Activated CD8-positive, alpha-beta memory T cell treated with anti-CD3 and anti-CD28 coated beads, Interleukin-2, amount 50 U/mL, for 1 hour (primary cell): ENCODE results near the gene PCGF6.
A peak's percentile ranks its signal among the peaks of the same experiment; 100 is the strongest.
"Not testable (repeated sequence)": the region's sequence is repeated elsewhere in the genome, so short reads cannot be mapped to it uniquely, and the experiment has no call there.

Source experiments
- DNase-seq: peaks from one replicate; pipeline ENCODE4 v3.0.0-alpha.2; 2020; ENCODE audit errors: extremely low read depth

PCGF6 gene, protein sequence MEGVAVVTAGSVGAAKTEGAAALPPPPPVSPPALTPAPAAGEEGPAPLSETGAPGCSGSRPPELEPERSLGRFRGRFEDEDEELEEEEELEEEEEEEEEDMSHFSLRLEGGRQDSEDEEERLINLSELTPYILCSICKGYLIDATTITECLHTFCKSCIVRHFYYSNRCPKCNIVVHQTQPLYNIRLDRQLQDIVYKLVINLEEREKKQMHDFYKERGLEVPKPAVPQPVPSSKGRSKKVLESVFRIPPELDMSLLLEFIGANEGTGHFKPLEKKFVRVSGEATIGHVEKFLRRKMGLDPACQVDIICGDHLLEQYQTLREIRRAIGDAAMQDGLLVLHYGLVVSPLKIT

DNA sequence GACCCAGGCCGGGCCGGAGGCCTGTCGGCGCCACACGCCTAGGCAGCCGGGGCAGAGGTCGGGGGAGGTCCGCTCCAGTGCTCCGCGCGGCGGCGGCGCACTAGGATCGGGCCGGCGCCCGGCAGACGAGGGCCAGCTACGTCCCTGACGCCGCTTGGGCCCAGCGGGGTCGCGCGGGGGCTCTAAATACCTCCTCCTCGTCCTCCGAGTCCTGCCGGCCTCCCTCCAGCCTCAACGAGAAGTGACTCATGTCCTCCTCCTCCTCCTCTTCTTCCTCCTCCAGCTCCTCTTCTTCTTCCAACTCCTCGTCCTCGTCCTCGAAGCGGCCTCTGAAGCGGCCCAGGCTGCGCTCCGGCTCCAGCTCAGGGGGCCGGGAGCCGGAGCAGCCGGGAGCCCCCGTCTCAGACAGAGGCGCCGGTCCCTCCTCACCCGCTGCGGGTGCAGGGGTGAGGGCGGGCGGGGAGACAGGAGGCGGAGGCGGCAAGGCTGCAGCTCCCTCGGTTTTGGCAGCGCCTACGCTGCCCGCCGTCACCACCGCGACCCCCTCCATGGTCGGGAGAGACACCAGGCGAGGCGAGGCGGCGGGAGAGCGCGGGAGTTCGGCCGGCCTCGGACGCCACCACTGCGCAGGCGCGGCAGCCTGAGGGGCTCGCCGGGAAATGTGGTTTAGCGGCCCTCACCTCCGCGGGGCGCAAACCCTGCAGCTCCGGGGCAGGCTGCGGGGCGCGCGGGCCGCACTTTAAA, at the start of gene PCGF6:
TSS of gene PCGF6 (minus strand) at position 624 of the 744 bp plus-strand sequence. CDS start at position 550, 74 bp downstream.
- DNase-seq, result no peak

- no peak for DNase-seq
These were observed 46.4 kb upstream of the PCGF6 start for GRCh38 chr10:103397191-103397825.

DNA sequence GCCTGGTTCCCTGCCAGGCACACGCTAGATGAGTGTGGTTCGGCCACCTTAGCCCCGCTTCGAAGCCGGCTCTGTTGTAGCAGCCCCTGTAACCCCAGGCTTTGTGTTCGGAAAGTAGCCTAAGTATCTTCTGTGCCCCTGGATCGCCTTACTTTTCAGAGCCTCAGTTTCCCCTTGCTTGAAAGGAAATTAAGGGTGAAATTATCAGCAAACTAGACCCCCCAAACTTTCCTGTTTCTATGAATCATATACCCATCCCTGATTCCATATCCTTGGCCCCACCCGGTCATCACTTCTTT, 45.8 kb upstream of the PCGF6 start:
- DNase-seq, result no peak

GRCh38 chr10:103396067-103396788, 45.3 kb upstream of the PCGF6 start, which contains the start of the genes ATP5MK and PDCD11:
Gene ATP5MK (minus strand): TSS chr10:103396475. CDS start chr10:103392457, 4,018 bp downstream.
Gene PDCD11 (plus strand): TSS chr10:103396626. CDS start chr10:103398427, 1,801 bp downstream.
- DNase-seq, result peak; percentile 84

DNA sequence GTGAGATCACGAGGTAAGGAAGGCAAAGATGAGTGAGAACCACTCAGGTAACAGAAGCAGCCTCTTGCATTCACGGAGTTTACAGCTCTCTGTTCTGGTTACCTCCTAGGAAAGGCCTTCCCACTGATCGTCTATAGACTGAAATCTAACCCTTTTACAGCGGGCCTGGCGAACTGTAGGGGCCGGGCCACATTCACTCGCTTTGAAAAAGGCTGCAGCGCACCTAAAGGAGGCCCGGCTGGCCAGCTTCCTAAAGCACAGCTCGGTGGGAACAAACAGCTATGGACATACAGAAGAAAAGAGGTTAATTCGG, 44.8 kb upstream of the PCGF6 start:
- DNase-seq, result no peak

DNA sequence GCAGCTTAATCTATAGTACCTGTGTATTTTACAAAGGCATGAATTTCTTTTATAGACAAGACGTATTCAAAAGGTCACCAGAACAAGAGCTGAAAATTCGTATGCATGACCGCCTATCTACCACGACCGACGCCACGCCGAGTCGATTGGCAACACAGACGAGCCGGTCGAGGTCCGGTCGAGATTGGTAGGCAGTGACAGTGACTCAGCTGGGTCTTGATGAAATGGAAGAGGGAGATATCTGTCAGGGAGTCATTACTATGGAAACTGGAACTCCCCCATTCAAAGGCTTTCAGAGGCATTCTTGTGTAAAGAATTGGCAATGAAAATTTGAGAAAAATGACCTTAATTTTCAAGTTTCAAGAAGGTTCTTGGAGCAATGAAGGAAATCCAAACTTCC, 43.2 kb upstream of the PCGF6 start:
- DNase-seq, result no peak

DNA sequence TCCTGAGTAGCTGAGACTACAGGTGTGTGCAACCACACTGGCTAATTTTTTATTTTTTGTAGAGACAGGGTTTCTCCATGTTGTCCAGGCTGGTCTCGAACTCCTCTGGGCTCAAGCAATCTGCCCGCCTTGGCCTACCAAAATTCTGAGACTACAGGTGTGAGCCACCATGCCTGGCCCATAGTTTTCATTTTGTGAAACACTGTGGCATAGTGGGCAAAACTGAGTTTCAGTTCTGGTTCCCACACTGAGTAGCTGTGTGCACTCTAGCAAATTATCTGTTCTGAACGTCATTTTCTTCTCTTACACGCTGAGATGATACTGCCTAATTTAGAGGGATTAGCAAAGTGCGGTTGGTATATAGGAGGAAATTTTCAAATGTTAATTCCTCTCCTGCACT, 31.8 kb upstream of the PCGF6 start:
- DNase-seq, result no peak

- no peak for DNase-seq
These were observed 23.3 kb upstream of the PCGF6 start for GRCh38 chr10:103374263-103374662.

DNA sequence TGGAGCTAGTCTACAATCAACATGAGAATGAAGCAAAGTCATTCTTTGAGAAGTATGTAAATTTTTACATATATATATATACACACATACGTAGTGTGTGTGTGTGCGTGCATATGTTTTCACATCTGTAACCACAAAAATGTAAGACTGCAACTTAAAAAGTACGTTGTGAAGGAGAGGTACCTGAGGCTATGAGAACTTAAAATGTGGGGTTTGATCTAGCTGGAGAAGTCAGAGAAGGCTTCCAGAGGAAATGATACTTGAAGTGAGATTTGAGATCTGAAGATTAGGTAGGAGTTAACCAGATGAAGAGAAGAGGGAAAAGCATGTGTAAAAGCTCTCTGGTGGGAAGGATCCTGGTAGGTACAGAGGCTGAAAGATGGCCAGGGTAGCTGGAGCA, 22.6 kb upstream of the PCGF6 start:
- DNase-seq, result no peak

DNA sequence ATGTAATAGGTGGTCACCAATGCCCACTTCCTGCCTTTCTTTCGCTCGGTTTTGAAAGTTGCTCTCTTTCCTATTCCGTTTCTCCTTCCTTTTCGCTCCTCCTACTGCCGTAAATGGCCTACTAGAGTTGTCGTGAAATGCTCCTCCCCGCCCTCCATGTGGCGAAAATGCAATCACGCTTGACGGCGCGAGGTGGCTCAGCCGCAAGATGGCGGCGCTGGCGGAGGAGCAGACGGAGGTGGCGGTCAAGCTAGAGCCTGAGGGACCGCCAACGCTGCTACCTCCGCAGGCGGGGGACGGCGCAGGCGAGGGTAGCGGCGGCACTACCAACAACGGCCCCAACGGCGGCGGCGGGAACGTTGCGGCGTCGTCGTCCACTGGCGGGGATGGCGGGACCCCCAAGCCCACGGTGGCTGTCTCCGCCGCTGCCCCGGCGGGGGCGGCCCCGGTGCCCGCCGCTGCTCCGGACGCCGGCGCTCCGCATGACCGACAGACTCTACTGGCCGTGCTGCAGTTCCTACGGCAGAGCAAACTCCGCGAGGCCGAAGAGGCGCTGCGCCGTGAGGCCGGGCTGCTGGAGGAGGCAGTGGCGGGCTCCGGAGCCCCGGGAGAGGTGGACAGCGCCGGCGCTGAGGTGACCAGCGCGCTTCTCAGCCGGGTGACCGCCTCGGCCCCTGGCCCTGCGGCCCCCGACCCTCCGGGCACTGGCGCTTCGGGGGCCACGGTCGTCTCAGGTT, 17.0 kb upstream of the PCGF6 start, which contains the start of gene TAF5:
TSS of gene TAF5 (plus strand) at position 195 of the 737 bp plus-strand sequence. CDS start at position 209, 14 bp downstream.
- DNase-seq, result peak; percentile 75

GRCh38 chr10:103367379-103367781, 16.4 kb upstream of the PCGF6 start:
- DNase-seq, result no peak

- not testable (repeated sequence) for DNase-seq
These were observed 9.9 kb upstream of the PCGF6 start for GRCh38 chr10:103360791-103361190.

DNA sequence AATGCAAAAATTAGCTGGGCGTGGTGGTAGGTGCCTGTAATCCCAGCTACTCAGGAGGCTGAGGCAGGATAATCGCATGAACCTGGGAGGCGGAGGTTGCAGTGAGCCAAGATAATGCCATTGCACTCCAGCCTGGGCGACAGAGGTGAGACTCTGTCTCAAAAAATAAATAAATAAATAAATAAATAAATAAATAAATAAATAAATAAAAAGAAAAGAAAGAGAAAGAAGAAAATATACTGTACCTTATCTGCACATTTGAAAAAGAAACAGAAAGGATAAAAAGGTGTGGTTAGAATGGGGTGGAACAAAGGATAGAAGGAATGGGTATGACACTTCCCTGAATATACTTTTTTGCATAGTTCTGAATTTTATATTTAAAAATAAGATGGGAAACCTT, 8.6 kb upstream of the PCGF6 start:
- not testable (repeated sequence) for DNase-seq

GRCh38 chr10:103355906-103356599, 5.1 kb upstream of the PCGF6 start:
- DNase-seq, result no peak

DNA sequence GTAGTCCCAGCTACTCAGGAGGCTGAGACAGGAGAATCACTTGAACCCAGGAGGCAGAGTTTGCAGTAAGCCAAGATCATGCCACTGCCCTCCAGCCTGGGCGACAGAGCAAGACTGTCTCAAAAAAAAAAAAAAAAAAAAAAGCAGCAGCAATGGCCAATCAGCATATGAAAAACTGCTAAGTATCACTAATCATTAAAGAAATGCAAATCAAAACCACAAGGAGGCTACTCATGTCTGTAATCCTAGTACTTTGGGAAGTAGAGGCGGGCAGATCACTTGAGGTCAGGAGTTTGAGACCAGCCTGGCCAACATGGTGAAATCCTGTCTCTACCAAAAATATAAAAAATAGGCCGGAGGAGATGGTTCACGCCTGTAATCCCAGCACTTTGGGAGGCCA, 3.6 kb upstream of the PCGF6 start:
- not testable (repeated sequence) for DNase-seq

DNA sequence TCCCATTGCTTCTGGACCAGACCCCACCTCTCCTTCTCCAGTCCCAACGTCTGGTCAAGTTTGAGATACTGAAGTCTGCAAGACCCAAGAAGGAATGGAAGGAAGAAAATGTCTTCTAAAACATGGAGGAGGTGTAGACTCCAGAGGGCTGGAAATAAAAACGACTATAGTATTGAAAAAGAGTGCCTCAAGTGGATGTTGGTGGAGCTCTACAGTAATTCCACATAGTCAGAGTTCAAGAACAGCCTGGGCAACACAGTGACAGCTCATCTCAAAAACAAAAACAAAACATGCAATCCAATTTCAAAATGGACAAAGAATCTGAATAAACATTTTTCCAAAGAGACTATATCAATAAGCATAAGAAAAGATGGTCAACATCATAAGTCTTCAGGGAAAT, 2.3 kb upstream of the PCGF6 start:
- DNase-seq, result no peak

- DNase-seq, result no peak
These were observed 794 bp downstream of the PCGF6 start for GRCh38 chr10:103350175-103350516.

DNA sequence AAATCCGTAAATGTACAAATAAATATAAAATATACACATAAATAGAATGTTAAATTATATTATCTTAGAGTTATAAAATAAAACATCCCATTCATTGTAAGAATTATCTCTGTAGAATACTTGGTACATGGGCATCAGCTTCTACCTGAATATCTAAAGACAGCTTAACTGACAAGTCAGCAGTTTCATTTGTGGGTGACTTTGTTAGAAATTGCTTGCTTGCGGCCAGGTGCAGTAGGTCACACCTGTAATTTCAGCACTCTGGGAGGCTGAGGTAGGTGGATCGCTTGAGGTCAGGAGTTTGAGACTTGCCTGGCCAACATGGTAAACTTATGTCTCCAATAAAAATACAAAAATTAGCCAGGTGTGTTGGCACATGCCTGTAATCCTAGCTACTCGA, 14.6 kb downstream of the PCGF6 start:
- no peak for DNase-seq

GRCh38 chr10:103334567-103334966, 16.4 kb downstream of the PCGF6 start:
- no peak for DNase-seq

- DNase-seq, result no peak
These were observed 16.9 kb downstream of the PCGF6 start for GRCh38 chr10:103333934-103334520.
